Kidney (tissue), 14 donors: Measurements from ENCODE around the gene TPK1. TPM values are rescaled to one million over a fixed set of nuclear protein-coding genes. Genes with fewer than 3 reads are reported as not detected.

Experiments
- DNase-seq, 5 donors: peaks; one replicate each; pipeline ENCODE4 v3.0.0-alpha.2; 2013 to 2020
- FAIRE-seq: peaks from 2 replicates; lab custom pipeline; 2012; peaks lifted over from hg19 to GRCh38; lab: Jason Lieb, UNC
- H3K27ac ChIP-seq, 2 donors: one replicate each; pipeline ENCODE4 v1.7.0; 2013; ENCODE audit warnings: low read depth in 2 of 2, low read length in 2 of 2, inconsistent platforms in 1 of 2
- H3K27me3 ChIP-seq: one replicate; pipeline ENCODE4 v1.7.1; 2013; ENCODE audit warnings: low read length, inconsistent platforms; ENCODE audit not compliant: control insufficient read depth, insufficient read depth
- H3K36me3 ChIP-seq, 3 donors: one replicate each; pipeline versions ENCODE4 v1.7.0 to v1.7.1; 2013; ENCODE audit warnings: low read length in 3 of 3, control low read depth in 1 of 3, inconsistent platforms in 1 of 3; ENCODE audit not compliant: insufficient read depth in 3 of 3, control insufficient read depth in 2 of 3
- H3K4me1 ChIP-seq, 3 donors: one replicate each; pipeline versions ENCODE4 v1.7.0 to v1.7.1; 2013; ENCODE audit warnings: low read length in 3 of 3, inconsistent platforms in 1 of 3, low read depth in 1 of 3; ENCODE audit not compliant: control insufficient read depth in 2 of 3, insufficient read depth in 2 of 3
- H3K4me3 ChIP-seq, 3 donors: one replicate each; pipeline versions ENCODE4 v1.7.0 to v1.8.1; 2013; ENCODE audit warnings: low read length in 3 of 3, control low read depth in 1 of 3, inconsistent platforms in 1 of 3
- H3K9ac ChIP-seq, 3 donors: one replicate each; pipeline versions ENCODE4 v1.7.0 to v1.7.1; 2013; ENCODE audit warnings: low read length in 3 of 3, control low read depth in 1 of 3, inconsistent platforms in 1 of 3
- H3K9me3 ChIP-seq, 3 donors: one replicate each; pipeline versions ENCODE4 v1.7.0 to v1.7.1; 2013; ENCODE audit warnings: low read length in 3 of 3, control low read depth in 1 of 3, inconsistent platforms in 1 of 3; ENCODE audit not compliant: control insufficient read depth in 2 of 3, insufficient read depth in 1 of 3
- CTCF ChIP-seq: IDR thresholded peaks from 3 replicates; pipeline ENCODE4 v1.5.1; 2012; ENCODE audit warnings: mild to moderate bottlenecking, moderate library complexity, borderline replicate concordance; ENCODE audit not compliant: insufficient read depth; ENCODE audit errors: extremely low read depth
- intact Hi-C: fragments of 100-400 bp; cut with DNase I; formaldehyde crosslinking; loops from one replicate; pipeline ENCODE4 v1.11.1; 2022
- polyA plus RNA-seq: library from polyadenylated mRNA; stranded (reverse); fragments of 350-450 nt; fragmentation: Illumina TruSeq; extraction: RNeasy Lipid Tissue Mini Kit (QIAGEN cat#74804); gene quantifications from one replicate; pipeline ENCODE4 v1.2.3, GENCODE V29; 2014; ENCODE audit warnings: low read depth, low replicate concordance; ENCODE audit not compliant: insufficient read depth
- total RNA-seq: library from RNA; stranded (reverse); fragmentation: NEBNext Ultra II Directional; extraction: Animal tissue kit (Norgen Biotek cat#: 25700); gene quantifications from one replicate; pipeline ENCODE4 v1.2.1, GENCODE V29; 2021
- donor health status: control.
- donor health status: control.
- donor health status: control.
- donor health status: control.
- donor health status: control.
- donor health status: DM: yes; HTN: yes; CAD: no.
- donor health status: Normal renal cell carcinoma (clear cell type).

Gene TPK1
- total and polyA plus RNA-seq, 2 donors from 2014 or later = 5.3 to 15.5 TPM

GRCh38 chr7:144547888-144548287, 288.0 kb downstream of the TPK1 start:
- no peaks in the 10 kb centered on the region for H3K36me3 ChIP-seq
- H3K27me3 ChIP-seq = no peaks in the 10 kb centered on the region
- H3K4me3 ChIP-seq = no peak overlapping the region
- intact Hi-C loops = no loop called here
- H3K27ac ChIP-seq = no peak overlapping the region
- no peaks in the 10 kb centered on the region for H3K9me3 ChIP-seq
- FAIRE-seq (no peak), DNase-seq (no peak)
- no peak overlapping the region for H3K9ac ChIP-seq
- H3K4me1 ChIP-seq = no peaks in the 10 kb centered on the region
- no peak for TF ChIP-seq CTCF

GRCh38 chr7:144546782-144547181, 289.1 kb downstream of the TPK1 start:
- no peak overlapping the region for H3K27ac ChIP-seq
- H3K9ac ChIP-seq = no peak overlapping the region
- no peak for TF ChIP-seq CTCF
- FAIRE-seq = no peak
- H3K9me3 ChIP-seq = no peaks in the 10 kb centered on the region
- H3K4me3 ChIP-seq = no peak overlapping the region
- H3K4me1 ChIP-seq = no peaks in the 10 kb centered on the region
- intact Hi-C loops = no loop called here
- H3K36me3 ChIP-seq = no peaks in the 10 kb centered on the region
- DNase-seq = no peak
- no peaks in the 10 kb centered on the region for H3K27me3 ChIP-seq

- no peaks in the 10 kb centered on the region for H3K9me3 ChIP-seq
- no peak for TF ChIP-seq CTCF
- no peak overlapping the region for H3K4me3 ChIP-seq
- no peak overlapping the region for H3K9ac ChIP-seq
- H3K27me3 ChIP-seq = no peaks in the 10 kb centered on the region
- FAIRE-seq (no peak), DNase-seq (no peak)
- H3K36me3 ChIP-seq = no peaks in the 10 kb centered on the region
- H3K4me1 ChIP-seq = no peaks in the 10 kb centered on the region
- intact Hi-C loops = no loop called here
- no peak overlapping the region for H3K27ac ChIP-seq
Measured at GRCh38 chr7:144545330-144545729, 290.5 kb downstream of the TPK1 start.
